GM21529 (cell line): ENCODE results near the gene GOLGA8M.
A peak's percentile ranks its signal among the peaks of the same experiment; 100 is the strongest.
"Not testable (repeated sequence)": the region's sequence is repeated elsewhere in the genome, so short reads cannot be mapped to it uniquely, and the experiment has no call there.

Experiments used
- ATAC-seq: cut with Tn5 transposase; IDR thresholded peaks from one replicate; pipeline ENCODE4 v1.9.1; 2021; ENCODE audit not compliant: unreplicated experiment

GOLGA8M gene, protein sequence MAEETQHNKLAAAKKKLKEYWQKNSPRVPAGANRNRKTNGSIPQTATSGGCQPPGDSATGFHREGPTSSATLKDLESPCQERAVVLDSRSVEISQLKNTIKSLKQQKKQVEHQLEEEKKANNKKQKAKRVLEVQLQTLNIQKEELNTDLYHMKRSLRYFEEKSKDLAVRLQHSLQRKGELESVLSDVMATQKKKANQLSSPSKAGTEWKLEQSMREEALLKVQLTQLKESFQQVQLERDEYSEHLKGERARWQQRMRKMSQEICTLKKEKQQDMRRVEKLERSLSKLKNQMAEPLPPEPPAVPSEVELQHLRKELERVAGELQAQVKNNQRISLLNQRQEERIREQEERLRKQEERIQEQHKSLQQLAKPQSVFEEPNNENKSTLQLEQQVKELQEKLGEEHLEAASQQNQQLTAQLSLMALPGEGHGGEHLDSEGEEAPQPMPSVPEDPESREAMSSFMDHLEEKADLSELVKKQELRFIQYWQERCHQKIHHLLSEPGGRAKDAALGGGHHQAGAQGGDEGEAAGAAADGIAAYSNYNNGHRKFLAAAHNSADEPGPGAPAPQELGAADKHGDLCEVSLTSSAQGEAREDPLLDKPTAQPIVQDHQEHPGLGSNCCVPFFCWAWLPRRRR

DNA sequence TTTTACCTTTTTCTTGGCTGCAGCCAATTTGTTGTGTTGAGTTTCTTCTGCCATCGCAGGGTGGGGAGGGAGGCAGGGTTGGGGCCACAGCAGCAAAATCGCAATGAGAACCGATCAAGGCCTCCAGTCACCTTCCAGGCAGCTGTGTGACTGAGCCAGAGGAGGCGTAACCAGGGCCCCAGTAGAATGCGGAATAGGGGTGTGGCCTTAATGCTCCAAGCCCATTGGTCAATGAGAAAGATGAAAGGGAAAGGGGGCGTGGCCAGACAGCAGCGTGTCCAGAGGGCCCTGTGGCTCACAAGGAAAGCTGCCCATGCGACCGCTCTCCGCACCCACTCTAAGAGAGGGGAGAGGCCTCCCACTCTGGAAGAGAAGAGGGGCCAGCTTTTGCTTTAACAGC lies at the start of gene GOLGA8M:
TSS of gene GOLGA8M (minus strand) at position 152 of the 400 bp plus-strand sequence. CDS start at position 54, 98 bp downstream.
- ATAC-seq, result not testable (repeated sequence)

DNA sequence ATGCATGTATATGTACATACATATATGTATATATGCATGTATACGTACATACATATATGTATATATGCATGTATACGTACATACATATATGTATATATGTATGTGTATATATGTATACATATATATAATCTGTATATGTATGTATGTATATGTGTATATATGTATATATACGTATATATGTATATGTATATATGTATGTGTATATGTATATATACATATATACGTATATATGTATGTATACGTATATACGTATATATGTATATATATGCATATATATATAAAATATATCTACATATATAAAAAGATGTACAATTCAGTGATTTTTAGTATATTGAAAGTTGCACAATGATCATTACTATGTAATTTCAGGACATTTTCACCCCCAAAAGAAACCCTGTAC lies 30.7 kb upstream of the GOLGA8M start:
- not testable (repeated sequence) for ATAC-seq

DNA sequence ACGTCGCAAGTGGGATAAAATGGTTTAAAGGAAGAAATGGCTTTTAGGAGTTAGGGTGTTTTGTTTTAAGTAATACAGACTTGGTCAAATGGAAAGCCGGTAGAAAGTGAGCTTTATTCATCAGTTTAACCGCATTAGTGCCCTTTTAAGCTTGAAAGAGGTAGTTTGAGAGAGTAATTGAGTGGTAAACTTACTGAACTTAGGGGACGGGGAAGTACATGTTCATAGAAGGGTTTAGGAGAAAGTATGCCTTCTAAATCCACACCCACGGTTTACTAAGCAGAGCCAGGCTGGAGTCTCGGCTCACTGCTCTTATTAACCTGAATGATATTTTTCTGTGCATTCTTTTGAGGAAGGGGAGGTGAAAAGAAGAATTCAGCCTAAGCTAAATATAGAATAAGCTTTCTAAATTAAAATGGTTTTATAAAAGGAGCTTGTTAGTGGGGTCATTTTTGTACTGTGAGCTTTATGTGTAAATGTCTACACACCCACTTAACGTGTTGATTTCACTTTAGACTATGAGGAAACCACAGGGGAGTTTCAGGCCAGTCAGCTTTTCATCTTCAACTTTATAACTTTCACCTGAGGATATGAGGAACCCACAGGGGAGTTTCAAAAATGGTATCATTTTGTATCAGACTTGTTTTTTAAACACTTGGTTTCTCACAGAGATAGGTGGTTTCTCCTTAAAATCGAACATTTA lies 26.5 kb upstream of the GOLGA8M start:
- ATAC-seq, result peak; percentile 63

DNA sequence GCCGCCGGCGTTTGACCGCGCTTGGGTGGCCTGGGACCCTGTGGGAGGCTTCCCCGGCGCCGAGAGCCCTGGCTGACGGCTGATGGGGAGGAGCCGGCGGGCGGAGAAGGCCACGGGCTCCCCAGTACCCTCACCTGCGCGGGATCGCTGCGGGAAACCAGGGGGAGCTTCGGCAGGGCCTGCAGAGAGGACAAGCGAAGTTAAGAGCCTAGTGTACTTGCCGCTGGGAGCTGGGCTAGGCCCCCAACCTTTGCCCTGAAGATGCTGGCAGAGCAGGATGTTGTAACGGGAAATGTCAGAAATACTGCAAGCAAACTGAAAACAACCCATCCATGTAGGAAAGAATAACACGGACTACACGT lies 26.0 kb upstream of the GOLGA8M start:
- not testable (repeated sequence) for ATAC-seq

DNA sequence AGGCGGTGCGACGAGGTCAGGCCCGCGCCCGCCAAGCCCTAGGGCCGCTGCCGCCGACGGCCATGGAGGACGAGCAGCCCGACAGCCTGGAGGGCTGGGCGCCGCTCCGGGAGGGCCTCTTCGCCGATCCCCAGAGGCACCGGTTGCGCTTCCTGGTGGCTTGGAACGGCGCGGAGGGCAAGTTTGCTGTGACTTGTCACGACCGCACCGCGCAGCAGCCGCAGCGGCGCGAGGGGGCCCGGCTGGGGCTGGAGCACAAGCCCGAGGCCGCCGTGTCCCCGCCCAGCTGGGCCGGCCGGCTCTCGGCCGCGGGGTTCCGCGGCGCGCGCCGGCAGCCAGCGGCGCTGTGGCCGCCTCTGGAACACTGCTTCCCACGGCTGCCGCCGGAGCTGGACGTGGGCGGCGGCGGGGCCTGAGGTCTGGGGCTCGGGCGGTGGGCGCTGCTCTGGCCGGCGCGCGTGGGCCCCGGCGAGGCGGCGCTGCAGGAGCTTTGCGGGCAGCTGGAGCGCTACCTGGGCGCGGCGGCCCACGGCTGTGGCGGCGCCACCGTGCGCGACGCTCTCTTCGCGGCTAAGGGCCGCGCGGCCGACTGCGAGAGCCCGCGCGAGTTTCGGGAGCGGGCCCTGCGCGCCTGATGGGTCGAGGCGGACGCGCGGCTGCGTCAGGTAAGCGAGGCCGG lies 25.4 kb upstream of the GOLGA8M start:
- peak; percentile 45 for ATAC-seq

DNA sequence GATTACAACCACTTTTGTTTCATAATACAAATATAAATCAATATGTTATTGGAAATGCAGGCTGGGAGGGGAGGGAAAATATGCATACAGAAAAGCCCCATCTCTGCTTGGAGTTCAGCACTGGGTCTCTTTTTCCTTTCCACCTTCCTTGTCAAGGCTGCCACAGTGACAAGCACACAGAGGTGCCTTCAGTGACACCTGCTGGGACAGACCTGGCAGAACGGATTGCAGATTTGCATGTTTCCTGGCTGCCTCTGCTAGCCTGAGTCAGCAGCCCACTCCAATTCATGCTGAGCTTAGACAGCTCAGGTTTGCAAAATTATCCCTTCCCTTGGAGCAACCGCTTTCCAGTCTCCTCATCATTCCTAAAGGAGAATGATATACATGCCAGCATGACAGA lies 15.8 kb upstream of the GOLGA8M start:
- ATAC-seq, result not testable (repeated sequence)

DNA sequence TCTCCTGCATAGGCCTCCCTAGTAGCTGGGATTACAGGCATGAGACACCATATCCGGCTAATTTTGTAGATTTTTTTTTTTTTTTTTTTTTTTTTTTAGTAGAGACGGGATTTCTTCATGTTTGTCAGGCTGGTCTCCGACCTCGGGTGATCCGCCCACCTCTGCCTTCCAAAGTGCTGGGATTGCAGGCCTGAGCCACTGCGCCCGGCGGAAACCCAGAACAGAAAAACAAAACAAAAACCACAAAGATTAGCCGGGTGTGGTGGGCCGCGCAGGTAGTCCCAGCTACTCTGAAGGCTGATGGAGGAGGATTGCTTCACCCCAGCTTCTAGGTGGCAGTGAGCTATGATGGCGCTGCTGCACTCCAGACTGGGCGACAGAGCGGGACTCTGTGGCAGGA lies 14.8 kb upstream of the GOLGA8M start:
- not testable (repeated sequence) for ATAC-seq

DNA sequence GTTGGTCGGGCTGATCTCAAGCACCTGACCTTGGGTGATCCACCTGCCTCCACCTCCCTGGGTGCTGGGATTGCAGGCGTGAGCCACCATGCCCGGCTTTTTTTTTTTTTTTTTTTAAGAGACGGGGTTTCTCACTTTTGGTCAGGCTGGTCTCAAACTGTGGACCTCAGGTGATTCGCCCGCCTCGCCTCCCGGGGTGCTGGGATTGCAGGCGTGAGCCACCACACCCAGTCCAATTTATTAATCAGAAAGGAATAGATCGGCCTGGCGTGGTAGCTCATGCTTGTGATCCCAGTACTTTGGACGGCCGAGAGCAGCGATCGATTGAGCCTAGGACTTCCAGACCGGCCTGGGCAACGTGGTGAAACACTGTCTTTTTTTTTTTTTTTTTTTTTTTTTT lies 13.9 kb upstream of the GOLGA8M start:
- ATAC-seq, result no peak

DNA sequence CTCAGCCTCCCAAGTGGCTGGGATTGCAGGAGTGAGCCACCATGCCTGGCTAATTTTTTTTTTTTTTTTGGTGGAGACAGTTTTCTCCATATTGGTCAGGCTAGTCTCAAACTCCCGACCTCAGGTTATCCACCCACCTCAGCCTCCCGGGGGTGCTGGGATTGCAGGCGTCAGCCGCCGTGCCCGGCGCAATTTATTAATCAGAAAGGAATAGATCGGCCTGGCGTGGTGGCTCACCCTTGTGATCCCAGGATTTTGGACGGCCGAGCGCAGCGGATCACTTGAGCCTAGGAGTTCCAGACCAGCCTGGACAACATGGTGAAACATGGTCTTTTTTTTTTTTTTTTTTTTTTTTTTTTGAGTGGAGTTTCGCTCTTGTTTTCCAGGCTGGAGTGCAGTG lies 13.3 kb upstream of the GOLGA8M start:
- ATAC-seq, result no peak

DNA sequence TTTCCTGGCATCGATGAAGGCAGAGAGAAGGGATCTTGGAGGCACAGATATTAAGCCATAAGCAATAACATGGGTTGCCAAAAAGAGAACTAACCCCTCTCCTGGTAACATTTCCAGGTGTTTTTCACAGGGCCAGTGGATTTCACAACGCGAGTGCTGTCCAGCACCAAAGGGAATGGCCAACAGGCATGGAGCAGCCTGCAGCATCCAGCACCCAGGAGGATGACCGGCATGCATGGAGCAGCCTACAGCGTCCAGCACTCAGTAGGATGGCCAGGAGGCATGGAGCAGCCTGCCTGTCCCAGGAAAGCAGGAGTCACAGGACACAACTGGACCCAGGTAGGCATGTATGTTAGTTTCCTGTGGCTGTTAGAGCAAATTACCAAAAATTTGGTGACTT lies 11.8 kb upstream of the GOLGA8M start:
- ATAC-seq, result not testable (repeated sequence)

DNA sequence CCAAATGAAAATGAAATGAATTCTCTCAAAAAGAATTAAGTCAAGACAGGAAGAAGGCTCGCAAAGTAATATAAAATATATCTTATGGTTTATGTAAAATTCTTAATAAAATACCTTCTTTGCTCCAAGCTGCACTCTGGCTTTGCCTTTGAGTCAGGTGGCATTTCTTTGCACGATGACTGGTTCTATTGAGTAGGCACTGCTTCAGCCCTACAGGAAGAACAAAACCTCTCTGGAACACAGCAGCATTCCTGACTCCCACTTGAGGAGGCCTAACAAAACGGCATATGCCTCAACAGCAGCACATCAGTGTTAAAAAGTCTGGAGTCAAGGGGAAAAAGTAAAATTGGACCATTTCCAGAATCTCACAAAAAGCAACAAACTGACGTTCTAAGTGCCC lies 7.4 kb upstream of the GOLGA8M start:
- ATAC-seq, result not testable (repeated sequence)

DNA sequence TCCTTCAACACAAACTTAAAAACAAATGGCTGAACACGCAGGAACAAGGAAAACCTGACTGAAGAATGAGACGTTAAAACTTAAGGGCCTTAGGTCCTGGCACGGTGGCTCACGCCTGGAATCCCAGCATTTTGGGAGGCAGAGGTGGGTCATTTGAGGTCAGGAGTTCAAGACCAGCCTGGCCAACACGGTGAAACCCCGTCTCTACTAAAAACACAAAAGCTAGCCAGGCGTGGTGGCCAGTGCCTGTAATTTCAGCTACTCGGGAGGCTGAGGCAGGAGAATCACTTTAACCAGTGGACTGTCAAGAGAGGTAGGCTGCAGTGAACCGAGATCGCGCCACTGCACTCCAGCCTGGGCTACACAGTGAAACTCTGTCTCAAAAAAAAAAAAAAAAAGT lies 6.4 kb upstream of the GOLGA8M start:
- ATAC-seq, result not testable (repeated sequence)

DNA sequence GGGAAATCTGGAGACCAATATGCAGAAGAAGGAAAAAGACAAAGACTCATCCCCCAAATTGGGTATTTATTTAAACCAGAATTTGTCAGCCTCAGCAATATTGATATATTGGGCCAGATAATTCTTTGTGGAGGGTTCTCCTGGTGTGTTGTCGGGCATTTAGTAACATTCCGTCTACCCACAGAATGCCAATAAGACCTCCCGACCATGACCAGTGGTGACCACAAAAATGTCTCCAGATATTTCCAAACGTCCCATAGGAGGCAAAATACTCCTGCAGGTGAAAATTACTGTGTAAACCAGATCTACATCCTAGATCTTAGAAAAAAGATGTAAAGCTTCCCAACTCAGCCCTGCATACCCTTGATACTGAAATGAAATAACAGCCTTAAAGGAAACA lies 2.0 kb upstream of the GOLGA8M start:
- ATAC-seq, result not testable (repeated sequence)

DNA sequence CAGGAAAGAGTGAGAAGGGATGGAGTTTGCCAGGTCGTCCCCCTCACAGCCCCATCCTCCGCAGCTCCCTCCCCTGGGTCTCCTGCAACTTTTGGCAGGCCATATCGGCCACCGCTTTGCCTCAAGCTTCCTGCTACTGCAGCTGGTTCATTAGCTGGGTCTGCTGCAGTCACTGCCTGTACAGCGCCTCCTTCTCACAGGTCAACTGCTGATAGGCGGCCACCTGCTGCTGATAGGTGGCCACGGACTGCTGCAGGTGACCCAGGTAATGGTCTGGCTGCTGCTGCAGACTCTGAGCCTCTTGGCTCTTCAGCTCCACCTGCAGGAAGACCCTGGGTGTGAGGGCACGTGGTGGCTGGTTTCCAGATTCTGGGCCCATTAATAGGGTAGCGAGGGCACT lies 8.3 kb downstream of the GOLGA8M start:
- not testable (repeated sequence) for ATAC-seq

DNA sequence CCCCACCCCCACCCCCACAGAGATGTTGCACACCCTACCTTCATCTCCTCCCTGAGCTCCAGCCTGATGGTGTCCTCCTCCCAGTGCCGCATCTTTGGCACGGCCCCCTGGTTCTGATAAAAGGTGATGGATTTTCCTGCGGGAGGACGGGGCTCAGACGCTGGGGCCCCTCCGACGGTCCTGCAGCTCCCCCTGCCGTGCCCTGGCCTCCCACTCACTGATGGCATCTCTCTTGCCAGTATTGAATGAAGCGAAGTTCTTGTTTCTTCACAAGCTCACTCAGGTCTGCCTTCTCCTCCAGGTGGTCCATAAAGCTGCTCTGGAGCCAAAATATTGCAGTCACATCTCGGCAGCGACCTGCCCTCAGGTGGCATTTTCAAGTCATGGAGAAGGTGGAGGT lies 9.8 kb downstream of the GOLGA8M start:
- not testable (repeated sequence) for ATAC-seq

DNA sequence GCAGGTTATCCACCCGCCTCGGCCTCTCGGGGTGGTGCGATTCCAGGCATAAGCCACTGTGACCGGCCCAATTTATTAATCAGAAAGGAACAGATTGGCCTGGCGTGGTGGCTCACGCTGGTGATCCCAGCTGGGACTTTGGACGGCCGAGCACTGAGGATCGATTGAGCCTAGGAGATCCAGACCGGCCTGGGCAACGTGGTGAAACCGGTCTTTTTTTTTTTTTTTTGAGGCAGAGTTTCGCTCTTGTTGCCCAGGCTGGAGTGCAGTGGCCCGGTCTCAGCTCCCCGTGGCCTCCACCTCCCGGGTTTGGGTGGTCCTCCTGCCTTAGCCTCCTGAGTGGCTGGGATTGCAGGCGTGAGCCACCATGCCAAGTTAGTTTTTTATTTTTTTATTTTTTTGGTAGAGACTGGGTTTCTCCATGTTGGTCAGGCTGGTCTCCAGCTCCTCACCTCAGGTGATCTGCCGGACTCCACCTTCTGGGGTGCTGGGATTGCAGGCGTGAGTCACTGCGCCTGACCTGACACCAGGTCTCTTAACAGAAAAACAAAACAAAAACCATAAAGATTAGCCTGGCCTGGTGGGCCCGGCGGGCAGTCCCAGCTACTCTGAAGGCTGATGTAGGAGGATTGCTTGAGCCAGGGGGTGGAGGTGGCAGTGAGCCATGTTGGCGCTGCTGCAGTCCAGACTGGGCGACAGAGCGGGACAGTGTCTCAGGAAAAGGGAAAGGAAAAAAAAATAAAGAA lies 18.0 kb downstream of the GOLGA8M start:
- not testable (repeated sequence) for ATAC-seq

DNA sequence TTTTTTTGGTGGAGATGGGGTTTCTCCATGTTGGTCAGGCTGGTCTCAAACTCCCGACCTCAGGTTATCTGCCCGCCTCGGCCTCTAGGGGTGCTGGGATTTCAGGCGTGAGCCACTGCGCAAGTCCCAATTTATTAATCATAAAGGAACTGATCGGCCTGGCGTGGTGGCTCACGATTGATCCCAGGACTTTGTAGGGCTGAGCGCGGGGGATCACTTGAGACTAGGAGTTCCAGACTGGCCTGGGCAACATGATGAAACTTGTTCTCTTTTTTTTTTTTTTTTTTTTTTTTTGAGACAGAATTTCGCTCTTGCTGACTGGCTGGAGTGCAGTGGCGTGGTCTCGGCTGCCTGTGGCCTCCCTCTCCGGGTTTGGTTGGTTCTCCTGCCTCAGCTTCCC lies 19.2 kb downstream of the GOLGA8M start:
- ATAC-seq, result not testable (repeated sequence)

DNA sequence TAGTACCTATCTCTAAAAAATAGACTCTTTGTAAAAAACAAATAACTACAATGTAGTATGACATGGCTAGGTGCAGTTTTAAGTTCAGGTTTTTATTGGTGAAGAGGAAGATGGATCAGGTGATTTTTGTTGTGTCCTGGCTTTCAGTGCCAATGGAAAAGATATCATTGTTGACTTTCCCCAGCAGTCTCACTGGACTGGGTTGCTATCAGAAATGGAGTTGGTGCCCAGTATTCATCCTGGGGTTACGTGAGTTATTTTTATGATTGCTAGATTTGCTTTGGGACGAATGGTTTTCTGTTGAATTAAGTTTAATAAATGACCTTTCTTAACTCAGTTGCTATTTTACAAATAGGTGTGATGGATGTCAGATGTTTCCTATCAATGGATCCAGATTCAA lies 38.7 kb downstream of the GOLGA8M start:
- ATAC-seq, result not testable (repeated sequence)

DNA sequence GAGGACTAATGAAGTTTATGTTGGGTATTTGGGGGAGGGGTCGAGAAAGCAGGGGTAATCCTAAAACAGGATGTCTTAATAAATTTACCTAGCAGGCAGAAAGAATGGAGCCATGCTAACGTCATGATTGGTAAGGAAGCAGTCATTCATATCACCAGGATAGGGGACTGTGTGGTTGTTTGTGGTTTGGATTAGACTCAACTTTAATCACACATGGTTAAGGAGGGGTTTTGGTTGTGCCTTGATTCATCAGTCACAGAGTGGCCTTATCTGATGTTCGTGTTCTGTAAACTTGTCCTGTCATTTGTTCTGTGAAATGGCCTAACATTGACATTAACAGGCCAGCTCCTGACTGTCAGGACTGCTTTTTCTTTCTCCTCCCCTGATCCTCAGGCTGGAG lies 40.1 kb downstream of the GOLGA8M start:
- not testable (repeated sequence) for ATAC-seq

DNA sequence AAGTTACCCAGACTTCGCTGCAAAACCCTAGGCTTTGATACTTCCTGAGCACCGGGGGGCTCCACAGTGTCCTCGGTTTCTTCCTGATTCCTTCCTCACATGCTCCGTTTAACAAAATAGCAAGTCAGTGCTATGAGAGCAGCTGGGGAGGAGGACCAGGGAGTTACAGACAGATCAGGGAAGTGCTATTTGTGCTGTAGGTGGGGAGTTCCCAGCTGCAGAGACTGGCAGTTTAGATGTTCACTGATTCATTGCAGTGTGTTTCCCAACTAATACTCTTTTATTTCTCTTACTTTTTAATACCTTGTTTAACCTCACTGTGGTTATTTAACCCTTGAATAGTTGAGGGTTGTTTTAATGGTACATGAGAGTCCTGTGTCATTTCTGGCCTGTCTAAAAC lies 45.8 kb downstream of the GOLGA8M start:
- not testable (repeated sequence) for ATAC-seq
